ENCODE measurements around the gene NPHP3.

NPHP3 gene

GRCh38 chr3:132675408-132675807, 46.8 kb downstream of the NPHP3 start:
- Histone ChIP-seq H3K4me1 (ENCODE audit: insufficient read depth, poor library complexity, severe bottlenecking) (no peaks in the 10 kb centered on the region), H3K36me3 (ENCODE audit: low read depth) (peaks cover 97% of the 10 kb centered on the region), H3K9me3 (ENCODE audit: severe bottlenecking) (no peaks in the 10 kb centered on the region), H3K27ac (ENCODE audit: poor library complexity, severe bottlenecking) (no peak overlapping the region), H3K27me3 (ENCODE audit: insufficient read depth, poor library complexity, severe bottlenecking) (no peaks in the 10 kb centered on the region), H3K4me3 (ENCODE audit: severe bottlenecking) (no peak overlapping the region)
- ATAC-seq (ENCODE audit: low read depth) (no peak), DNase-seq (ENCODE audit: low spot score) (no peak)
- TF ChIP-seq, protein P1, sequence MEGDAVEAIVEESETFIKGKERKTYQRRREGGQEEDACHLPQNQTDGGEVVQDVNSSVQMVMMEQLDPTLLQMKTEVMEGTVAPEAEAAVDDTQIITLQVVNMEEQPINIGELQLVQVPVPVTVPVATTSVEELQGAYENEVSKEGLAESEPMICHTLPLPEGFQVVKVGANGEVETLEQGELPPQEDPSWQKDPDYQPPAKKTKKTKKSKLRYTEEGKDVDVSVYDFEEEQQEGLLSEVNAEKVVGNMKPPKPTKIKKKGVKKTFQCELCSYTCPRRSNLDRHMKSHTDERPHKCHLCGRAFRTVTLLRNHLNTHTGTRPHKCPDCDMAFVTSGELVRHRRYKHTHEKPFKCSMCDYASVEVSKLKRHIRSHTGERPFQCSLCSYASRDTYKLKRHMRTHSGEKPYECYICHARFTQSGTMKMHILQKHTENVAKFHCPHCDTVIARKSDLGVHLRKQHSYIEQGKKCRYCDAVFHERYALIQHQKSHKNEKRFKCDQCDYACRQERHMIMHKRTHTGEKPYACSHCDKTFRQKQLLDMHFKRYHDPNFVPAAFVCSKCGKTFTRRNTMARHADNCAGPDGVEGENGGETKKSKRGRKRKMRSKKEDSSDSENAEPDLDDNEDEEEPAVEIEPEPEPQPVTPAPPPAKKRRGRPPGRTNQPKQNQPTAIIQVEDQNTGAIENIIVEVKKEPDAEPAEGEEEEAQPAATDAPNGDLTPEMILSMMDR (IDR thresholded peaks at IDR 0.05; ENCODE audit: poor library complexity, severe bottlenecking): no peak

GRCh38 chr3:132669256-132669777, 52.9 kb downstream of the NPHP3 start:
- H3K27ac ChIP-seq (ENCODE audit: poor library complexity, severe bottlenecking): no peak overlapping the region
- H3K4me1 ChIP-seq (ENCODE audit: insufficient read depth, poor library complexity, severe bottlenecking): no peaks in the 10 kb centered on the region
- no peaks in the 10 kb centered on the region for H3K9me3 ChIP-seq (ENCODE audit: severe bottlenecking)
- TF ChIP-seq, protein P1 (IDR thresholded peaks at IDR 0.05; ENCODE audit: poor library complexity, severe bottlenecking): no peak
- DNase-seq (ENCODE audit: low spot score) (no peak), ATAC-seq (ENCODE audit: low read depth) (no peak)
- H3K36me3 ChIP-seq (ENCODE audit: low read depth): peaks cover 93% of the 10 kb centered on the region
- H3K4me3 ChIP-seq (ENCODE audit: severe bottlenecking): no peak overlapping the region
- H3K27me3 ChIP-seq (ENCODE audit: insufficient read depth, poor library complexity, severe bottlenecking): no peaks in the 10 kb centered on the region

- ATAC-seq (ENCODE audit: low read depth): no peak
These were observed 56.9 kb downstream of the NPHP3 start for GRCh38 chr3:132665230-132665745.

DNA sequence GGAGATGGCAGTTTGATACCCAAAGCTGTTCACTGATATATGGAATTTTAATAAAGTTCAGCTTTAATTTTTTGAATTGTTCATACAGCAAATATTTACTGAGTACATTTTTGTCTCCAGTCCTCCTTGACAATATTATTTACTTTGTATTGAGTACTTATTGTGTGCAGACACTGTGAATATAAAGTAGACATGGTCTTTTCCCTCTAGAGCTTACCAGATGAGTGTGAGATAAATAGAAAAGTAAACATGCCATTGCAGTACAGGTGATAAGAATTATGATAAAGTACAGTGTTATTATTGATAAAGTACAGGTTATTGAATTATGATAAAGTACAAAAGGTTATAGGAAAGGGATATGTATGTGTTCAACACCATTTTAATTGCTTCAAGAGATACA, 60.0 kb downstream of the NPHP3 start:
- Histone ChIP-seq H3K27ac (ENCODE audit: poor library complexity, severe bottlenecking) (no peak overlapping the region), H3K9me3 (ENCODE audit: severe bottlenecking) (no peaks in the 10 kb centered on the region), H3K36me3 (ENCODE audit: low read depth) (peaks cover 31% of the 10 kb centered on the region), H3K4me1 (ENCODE audit: insufficient read depth, poor library complexity, severe bottlenecking) (peaks cover 15% of the 10 kb centered on the region), H3K27me3 (ENCODE audit: insufficient read depth, poor library complexity, severe bottlenecking) (no peaks in the 10 kb centered on the region), H3K4me3 (ENCODE audit: severe bottlenecking) (peak overlapping the region; percentile 98)
- TF ChIP-seq, protein P1 (IDR thresholded peaks at IDR 0.05; ENCODE audit: poor library complexity, severe bottlenecking): no peak
- ATAC-seq (ENCODE audit: low read depth) (no peak), DNase-seq (ENCODE audit: low spot score) (no peak)

More at GRCh38 chr3:132665230-132665745, 56.9 kb downstream of the NPHP3 start:
- Histone ChIP-seq H3K9me3 (ENCODE audit: severe bottlenecking) (no peaks in the 10 kb centered on the region), H3K36me3 (ENCODE audit: low read depth) (peaks cover 62% of the 10 kb centered on the region), H3K4me3 (ENCODE audit: severe bottlenecking) (no peak overlapping the region), H3K27ac (ENCODE audit: poor library complexity, severe bottlenecking) (no peak overlapping the region), H3K27me3 (ENCODE audit: insufficient read depth, poor library complexity, severe bottlenecking) (no peaks in the 10 kb centered on the region), H3K4me1 (ENCODE audit: insufficient read depth, poor library complexity, severe bottlenecking) (peaks cover 8% of the 10 kb centered on the region)
- DNase-seq (ENCODE audit: low spot score): no peak
- TF ChIP-seq, protein P1 (IDR thresholded peaks at IDR 0.05; ENCODE audit: poor library complexity, severe bottlenecking): no peak

DNA sequence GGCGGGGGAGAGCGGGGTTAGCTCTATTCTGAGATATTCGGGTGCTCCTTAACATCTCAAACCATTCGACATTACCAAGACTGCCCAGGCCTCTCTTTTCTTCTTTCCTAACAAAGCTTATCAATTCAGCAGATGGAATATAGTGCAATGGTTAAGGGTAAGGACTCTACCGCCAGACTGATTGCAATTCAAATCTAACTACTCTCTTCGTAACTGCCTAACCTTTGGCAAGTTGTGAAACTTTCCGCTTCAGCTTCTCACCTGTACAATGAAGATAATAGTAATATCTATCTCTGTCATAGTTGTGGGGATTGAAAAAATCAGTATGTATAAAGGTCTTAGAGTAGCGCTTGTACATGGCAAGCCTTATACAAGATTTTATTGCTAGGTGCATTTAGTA, 61.1 kb downstream of the NPHP3 start:
- H3K27ac ChIP-seq (ENCODE audit: poor library complexity, severe bottlenecking): peak overlapping the region; percentile 71
- TF ChIP-seq, protein P1 (IDR thresholded peaks at IDR 0.05; ENCODE audit: poor library complexity, severe bottlenecking): no peak
- peaks cover 15% of the 10 kb centered on the region for H3K4me1 ChIP-seq (ENCODE audit: insufficient read depth, poor library complexity, severe bottlenecking)
- H3K36me3 ChIP-seq (ENCODE audit: low read depth): peaks cover 20% of the 10 kb centered on the region
- no peaks in the 10 kb centered on the region for H3K27me3 ChIP-seq (ENCODE audit: insufficient read depth, poor library complexity, severe bottlenecking)
- peak overlapping the region; percentile 98 for H3K4me3 ChIP-seq (ENCODE audit: severe bottlenecking)
- no peaks in the 10 kb centered on the region for H3K9me3 ChIP-seq (ENCODE audit: severe bottlenecking)
- no peak for ATAC-seq (ENCODE audit: low read depth)
- DNase-seq (ENCODE audit: low spot score): no peak

Measured in RWPE2 (cell line).